Measurements from ENCODE around the gene SHOC2.

The SHOC2 gene
- 83.8 to 94.3 reads per million in 2 donors for total RNA-seq

DNA sequence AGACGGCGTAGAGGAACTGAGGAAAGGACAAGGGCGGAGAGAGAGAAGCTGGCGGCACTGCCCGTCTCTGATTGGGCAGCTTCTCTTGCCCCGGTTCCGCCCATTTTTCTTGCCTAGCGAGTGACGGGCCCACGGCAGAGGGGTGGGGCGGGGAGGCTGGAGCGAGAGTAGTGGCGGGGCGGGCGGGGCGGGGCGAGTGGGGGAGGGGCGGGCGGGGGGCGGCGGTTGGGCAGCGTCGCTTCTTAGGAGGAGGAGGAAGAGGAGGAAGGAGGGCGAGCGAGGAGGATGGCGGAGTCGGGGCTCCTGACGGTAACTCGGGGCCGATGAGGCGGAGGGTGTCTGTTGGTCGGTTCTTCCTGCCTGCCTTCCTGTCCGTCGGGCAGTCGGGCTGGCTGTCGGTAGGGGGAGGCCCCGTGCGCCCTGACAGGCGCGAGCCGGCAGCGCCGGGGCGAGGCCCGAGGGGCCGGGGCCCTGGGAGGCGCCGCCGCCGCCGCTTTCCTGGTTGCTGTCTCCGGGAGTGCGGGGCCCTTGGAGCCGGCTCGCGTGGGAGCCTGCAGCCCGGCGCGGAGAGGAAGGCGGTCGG lies at the start of gene SHOC2:
TSS of gene SHOC2 (plus strand) at position 256 of the 583 bp plus-strand sequence. CDS start 44,755 bp downstream, outside the sequence.
- peak; percentile 88 for DNase-seq

DNA sequence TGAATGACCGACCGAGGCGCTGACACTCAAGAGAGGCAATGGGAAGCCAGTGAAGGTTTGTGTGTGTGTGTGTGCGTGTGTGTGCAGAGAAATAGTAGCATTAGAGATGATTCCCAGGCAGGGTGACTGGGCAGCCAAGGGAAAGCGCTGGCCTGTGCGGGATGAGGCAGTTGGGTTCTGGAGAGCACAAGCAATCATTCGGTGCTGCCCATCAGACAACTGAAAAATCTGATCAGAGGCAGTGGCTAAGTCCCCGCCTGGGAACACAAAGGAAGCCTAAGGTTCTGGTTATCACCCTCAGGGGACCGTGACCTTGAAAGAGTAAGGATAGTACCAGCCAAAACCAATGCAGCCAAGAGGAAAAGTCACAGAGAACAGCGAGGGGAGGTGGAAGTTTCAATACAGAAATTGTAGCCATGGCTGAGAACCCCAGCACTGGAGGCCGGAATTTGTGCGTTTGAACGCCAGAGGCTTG lies 48.5 kb upstream of the SHOC2 start:
- no peak for DNase-seq

GRCh38 chr10:110871298-110872084 lies 47.9 kb upstream of the SHOC2 start, which contains the start of gene PDCD4:
PDCD4 (plus strand) TSS chr10:110871928; CDS start chr10:110876028, 4,100 bp downstream.
- peak; percentile 93 for DNase-seq

DNA sequence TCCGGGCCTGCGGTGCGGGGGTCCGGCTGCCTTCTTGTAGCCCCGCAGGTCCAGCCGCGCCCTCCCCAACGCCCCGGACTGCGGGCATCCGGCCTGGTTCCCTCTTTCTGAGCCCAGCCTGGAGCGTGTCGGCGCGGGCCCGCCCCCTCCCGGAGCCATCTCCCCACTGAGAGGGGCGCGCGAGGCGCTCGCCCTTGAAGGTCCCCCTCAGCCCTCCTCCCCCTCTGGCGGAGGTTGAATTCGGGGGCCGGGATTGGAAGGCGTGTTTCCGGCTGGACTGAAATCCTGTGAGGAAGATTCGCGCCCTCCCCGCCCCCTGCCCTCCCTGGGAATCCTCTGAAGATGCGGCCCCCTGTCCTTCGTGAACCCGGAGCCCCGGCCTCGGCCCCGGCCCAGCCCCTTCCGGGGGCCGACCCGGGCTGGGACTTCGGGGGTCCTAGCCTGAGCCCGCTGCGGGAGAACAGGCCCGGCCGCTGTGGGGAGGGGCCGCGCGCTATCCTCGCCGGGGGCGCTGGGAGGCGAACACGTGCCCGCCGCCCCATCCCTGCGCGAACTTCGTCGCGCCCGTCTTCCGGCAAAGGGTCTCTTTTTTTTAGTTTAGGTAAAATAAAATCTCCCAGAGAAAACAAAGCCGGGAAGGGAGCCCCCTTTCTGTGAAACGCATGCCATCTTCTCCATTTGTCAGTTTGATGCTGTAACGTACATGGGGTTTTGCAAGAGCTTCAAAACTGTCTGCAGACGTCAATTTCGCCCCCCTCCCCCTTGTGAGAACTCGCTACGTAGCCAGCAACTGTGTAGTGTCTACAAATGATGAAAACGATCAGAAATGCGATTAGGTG lies 47.0 kb upstream of the SHOC2 start:
- DNase-seq = peak; percentile 57

GRCh38 chr10:110872984-110873923 lies 46.1 kb upstream of the SHOC2 start:
- DNase-seq = no peak

DNA sequence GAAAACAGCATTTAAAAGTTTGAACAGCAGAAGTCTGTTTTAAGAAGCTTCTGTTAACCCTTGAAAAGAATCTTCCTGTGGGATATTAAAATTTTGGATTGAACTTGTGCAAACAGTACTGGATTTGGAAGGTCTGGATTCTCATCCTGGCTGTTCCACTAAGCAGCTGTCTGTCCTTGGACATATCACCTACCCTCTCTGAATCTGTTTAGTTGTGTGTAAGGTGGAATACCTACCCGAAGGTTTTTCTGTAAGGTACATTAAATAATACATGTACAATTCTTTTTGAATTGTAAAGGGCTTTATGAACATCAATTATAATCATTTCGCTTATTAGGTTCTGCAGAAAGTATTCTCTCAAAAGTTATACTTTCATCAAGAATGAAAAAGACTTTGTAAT lies 45.5 kb upstream of the SHOC2 start:
- DNase-seq = no peak

- DNase-seq = no peak
Observed at GRCh38 chr10:110876000-110876399, 43.4 kb upstream of the SHOC2 start.

- DNase-seq = no peak
Observed at GRCh38 chr10:110876788-110877187, 42.6 kb upstream of the SHOC2 start.

GRCh38 chr10:110880012-110880411 lies 39.4 kb upstream of the SHOC2 start:
- no peak for DNase-seq

DNA sequence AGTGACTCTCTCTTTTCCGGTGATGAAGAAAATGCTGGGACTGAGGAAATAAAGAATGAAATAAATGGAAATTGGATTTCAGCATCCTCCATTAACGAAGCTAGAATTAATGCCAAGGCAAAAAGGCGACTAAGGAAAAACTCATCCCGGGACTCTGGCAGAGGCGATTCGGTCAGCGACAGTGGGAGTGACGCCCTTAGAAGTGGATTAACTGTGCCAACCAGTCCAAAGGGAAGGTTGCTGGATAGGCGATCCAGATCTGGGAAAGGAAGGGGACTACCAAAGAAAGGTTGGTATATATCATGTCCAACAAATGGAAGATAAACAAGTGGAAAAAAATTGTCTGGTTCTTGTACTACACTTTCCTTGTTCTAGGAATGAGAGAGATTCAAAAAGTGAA lies 38.2 kb upstream of the SHOC2 start:
- DNase-seq = no peak

- DNase-seq = no peak
Observed at GRCh38 chr10:110881905-110882304, 37.5 kb upstream of the SHOC2 start.

DNA sequence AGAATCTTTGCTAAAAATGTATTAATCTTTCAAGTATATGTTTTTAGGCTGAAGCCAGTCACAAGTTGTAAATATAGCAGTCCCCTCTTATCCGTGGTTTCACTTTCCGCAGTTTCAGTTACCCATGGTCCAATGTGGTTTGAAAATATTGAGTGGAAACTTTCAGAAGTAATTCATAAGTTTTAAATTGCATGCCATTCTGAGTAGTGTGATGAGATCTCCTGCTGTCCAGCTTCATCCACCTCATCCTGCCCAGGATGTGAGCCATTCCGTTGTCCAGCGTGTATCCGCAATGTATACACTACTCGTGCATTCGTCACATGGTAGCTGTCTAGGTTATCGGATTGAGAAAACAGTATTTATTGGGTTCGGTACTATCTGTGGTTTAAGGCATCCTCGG lies 35.5 kb upstream of the SHOC2 start:
- no peak for DNase-seq

DNA sequence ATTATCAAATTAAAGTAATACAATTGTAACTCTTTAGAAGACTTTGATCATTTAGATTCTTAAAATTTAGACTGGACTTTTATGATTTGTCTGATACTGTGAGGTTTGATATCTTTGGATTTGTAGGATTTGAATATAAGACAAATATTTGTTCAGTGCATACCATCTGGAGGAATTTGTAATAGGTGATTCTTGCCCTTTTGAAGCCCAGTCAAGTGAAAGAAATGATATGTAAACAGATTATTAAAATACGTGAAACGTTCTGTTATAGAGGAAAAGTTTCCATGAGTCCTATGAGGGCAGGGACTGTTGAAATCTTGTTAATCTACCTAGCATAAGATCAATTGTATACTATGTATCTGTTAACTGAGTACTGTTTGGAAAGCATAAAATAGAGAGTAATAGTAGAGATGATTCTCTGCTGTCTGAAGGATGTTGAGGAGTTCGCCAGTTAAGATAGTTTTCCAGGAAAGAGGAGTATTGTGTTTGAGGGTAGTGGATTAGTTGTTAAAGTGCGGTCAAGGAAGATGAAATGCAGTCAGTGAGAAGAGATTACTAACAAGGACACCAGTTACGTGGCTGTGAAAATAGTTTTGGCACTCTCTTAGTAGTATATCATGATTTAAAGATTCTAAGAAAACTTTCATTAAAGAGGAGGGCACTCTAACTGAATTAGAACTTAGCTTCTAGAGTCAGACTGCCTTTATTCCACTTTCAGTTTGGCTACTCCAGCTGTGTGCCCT lies 33.3 kb upstream of the SHOC2 start:
- DNase-seq = no peak

GRCh38 chr10:110887560-110887959 lies 31.8 kb upstream of the SHOC2 start:
- no peak for DNase-seq

- no peak for DNase-seq
Observed at GRCh38 chr10:110892602-110893288, 26.7 kb upstream of the SHOC2 start.

DNA sequence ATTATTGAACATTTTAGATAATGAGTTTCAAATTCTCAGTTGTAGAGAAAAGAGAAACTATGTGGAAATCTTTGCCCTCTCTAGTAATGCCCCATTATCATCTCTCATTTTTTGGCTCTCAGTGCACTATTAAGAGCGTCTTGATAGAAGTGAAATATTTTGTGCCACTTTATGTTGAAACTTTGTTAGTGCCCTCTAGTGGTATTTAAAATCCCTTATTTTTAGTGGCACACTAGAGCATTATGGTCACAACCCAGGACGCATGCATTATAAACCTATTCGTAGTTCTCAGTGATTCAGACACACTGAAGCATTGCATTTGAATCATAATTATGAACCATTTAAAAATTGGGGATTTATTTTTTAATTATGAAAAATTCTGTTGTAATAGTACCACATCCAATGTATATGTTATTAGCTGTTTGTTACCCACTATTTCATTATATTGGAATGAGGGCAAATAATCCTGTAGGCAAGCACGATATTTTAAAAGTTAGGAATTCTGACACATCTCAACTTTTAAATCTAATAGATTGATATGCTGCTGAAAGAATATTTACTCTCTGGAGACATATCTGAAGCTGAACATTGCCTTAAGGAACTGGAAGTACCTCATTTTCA lies 25.7 kb upstream of the SHOC2 start:
- DNase-seq = no peak

GRCh38 chr10:110897184-110897583 lies 22.2 kb upstream of the SHOC2 start:
- no peak for DNase-seq

GRCh38 chr10:110898391-110898790 lies 21.0 kb upstream of the SHOC2 start:
- no peak for DNase-seq

DNA sequence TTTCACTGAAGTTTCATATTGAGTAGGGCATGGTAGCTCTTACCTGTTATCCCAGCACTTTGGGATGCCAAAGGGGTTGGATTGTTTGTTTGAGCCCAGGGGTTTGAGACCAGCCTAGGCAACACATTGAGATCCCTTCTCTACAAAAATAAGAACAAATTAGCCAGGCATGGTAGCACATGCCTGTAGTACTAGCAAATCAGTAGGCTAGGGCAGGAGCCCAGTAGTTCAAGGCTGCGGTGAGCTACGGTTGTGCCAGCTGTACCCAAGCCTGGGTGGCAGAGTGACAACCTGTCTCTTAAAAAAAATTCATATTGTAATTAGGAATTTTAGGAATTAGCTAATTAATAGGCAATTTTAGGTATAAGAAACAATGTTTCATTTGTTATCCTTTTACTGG lies 18.4 kb upstream of the SHOC2 start:
- no peak for DNase-seq

Data from activated gamma-delta T cell (primary cell).